ENCODE data around the gene EPHA4. TPM values are rescaled to one million over a fixed set of nuclear protein-coding genes. Genes with fewer than 3 reads are reported as not detected.

EPHA4 gene
- total and polyA plus RNA-seq, 9 donors: 11.3 to 39.3 (median 24.9) TPM

DNA sequence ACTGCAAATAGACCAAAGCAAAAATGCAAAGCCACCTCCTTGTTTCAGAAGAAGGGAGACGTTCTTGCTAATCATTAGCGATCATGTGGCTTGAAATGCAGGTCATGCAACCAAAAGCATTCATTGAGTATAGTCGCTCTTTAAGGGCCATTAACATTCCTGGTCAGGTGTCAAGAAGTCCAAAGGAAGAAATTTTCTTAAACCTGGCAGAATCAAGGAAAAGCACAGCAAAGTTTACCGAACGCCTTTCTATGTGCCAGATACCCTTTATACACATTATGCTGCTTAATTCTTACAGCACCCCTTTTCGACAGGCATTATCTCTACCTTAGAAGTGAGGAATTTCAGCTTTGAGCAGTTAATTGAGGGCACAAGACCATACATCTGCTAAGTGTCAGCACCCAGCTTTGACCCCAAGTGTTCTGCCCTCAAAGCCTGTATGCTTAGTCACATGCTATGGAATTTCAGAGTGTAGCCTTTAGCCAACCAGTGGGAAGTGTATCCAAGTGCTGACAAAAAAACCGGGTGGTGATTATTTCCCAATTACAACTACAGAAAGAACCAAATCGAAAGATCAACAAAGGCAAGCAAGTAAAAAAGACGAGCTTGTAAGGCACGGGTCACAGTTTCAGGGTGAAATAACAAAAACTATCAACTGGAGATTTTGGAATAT, 70.8 kb downstream of the EPHA4 start:
- no peaks in the 10 kb centered on the region for H3K9me3 ChIP-seq
- H3K27me3 ChIP-seq: no peaks in the 10 kb centered on the region
- DNase-seq: no peak
- H3K36me3 ChIP-seq: no peaks in the 10 kb centered on the region
- WGBS, 3 donors: 60 to 63% (median 61%) methylated on average over 10 of the region's 10 CpGs
- H3K4me1 ChIP-seq (ENCODE audit: insufficient read depth): no peaks in the 10 kb centered on the region
- TF ChIP-seq EP300 (IDR thresholded peaks at IDR 0.05): no peak
- no peak for TF ChIP-seq POLR2A (IDR thresholded peaks at IDR 0.05)
- intact Hi-C loops (cut with DNase I): no loop called here
- H3K27ac ChIP-seq: no peak overlapping the region
- H3K4me3 ChIP-seq: no peak overlapping the region

DNA sequence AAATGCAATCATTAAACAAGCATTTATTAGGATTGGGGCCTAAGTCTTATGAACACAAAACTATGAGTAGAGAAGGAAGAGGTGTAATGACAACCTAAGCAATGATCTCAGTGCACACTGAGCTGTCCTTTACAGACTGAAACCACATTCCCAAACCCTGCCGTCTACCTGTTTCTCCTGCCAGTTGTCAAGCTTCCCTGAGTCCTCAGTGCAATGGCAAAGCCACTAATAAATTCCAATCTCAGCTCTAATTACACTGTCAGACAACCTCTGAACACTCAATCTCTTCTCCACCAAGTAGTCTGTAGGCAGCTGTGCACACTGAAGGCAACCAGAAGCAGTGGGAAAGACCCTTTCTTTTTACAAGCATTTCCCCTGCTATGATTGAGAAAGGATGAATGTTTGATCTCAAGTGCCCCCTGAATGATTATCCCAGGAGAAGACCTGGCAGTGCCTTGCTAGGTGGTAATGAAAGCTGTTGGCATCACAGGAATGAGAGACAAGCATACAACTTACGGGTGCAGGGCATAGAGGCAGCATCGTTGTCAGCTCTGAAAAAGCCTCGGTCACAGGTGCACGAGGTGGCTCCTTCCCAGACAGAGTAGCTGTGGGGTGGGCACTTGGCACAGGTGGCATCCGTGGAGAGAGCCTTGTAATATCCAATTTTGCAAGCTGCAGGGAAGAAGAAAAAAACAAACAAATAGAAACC, 71.4 kb downstream of the EPHA4 start:
- Histone ChIP-seq H3K4me1 (ENCODE audit: insufficient read depth) (no peaks in the 10 kb centered on the region), H3K36me3 (no peaks in the 10 kb centered on the region), H3K4me3 (no peak overlapping the region), H3K27ac (no peak overlapping the region), H3K9me3 (no peaks in the 10 kb centered on the region), H3K27me3 (no peaks in the 10 kb centered on the region)
- TF ChIP-seq POLR2A (IDR thresholded peaks at IDR 0.05) (no peak), EP300 (IDR thresholded peaks at IDR 0.05) (no peak)
- TF ChIP-seq, protein P1, sequence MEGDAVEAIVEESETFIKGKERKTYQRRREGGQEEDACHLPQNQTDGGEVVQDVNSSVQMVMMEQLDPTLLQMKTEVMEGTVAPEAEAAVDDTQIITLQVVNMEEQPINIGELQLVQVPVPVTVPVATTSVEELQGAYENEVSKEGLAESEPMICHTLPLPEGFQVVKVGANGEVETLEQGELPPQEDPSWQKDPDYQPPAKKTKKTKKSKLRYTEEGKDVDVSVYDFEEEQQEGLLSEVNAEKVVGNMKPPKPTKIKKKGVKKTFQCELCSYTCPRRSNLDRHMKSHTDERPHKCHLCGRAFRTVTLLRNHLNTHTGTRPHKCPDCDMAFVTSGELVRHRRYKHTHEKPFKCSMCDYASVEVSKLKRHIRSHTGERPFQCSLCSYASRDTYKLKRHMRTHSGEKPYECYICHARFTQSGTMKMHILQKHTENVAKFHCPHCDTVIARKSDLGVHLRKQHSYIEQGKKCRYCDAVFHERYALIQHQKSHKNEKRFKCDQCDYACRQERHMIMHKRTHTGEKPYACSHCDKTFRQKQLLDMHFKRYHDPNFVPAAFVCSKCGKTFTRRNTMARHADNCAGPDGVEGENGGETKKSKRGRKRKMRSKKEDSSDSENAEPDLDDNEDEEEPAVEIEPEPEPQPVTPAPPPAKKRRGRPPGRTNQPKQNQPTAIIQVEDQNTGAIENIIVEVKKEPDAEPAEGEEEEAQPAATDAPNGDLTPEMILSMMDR (IDR thresholded peaks at IDR 0.05): no peak
- intact Hi-C loops (cut with DNase I): no loop called here
- DNase-seq: no peak
- 87 to 90% (median 87%) methylated on average over 6 of the region's 6 CpGs for WGBS, 3 donors

DNA sequence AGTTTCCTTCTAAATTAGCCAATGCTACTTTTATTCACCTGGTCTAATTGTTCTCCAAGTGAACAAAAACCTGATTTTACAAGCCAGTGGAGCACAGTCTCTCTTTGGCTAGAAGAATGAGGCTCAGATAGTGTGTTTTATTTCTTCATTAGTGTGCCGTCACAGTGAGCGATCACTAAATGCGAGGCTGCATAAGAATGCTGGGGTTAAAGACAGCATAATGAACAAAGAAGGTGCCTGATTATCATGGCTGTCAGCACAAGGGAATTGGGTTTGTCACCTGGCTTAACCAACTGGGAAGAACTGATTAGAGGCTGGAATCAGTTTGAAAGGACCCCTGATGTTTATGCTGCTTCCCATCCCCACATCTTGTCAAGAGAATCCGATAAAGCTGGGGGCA, 76.4 kb downstream of the EPHA4 start:
- intact Hi-C loops (cut with DNase I): no loop called here

DNA sequence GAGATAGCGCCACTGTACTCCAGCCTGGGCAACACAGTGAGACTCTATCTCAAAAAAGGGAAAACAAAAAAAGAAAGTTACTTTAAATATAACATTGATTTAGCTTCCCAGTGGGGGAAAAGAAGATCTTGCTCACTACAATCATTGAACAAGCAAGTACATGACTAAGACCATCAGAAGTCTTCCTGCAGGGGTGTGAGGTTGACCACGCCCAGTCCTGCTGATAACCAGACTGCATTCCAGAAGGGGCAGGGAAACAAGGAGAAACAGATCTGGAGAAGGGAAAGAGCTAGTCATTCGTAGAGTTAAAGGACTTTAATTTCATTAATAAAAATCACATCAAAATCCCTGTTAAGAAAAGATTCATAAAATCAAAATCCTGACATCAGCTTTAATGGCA, 77.5 kb downstream of the EPHA4 start:
- H3K27me3 ChIP-seq: no peaks in the 10 kb centered on the region
- H3K27ac ChIP-seq: no peak overlapping the region
- 90 to 97% (median 96%) methylated on average over 3 of the region's 3 CpGs for WGBS, 3 donors
- no peaks in the 10 kb centered on the region for H3K4me1 ChIP-seq (ENCODE audit: insufficient read depth)
- no peaks in the 10 kb centered on the region for H3K9me3 ChIP-seq
- intact Hi-C loops (cut with DNase I): no loop called here
- no peak overlapping the region for H3K4me3 ChIP-seq
- TF ChIP-seq, protein P1 (IDR thresholded peaks at IDR 0.05): no peak
- no peak for TF ChIP-seq EP300 (IDR thresholded peaks at IDR 0.05)
- no peak for TF ChIP-seq POLR2A (IDR thresholded peaks at IDR 0.05)
- H3K36me3 ChIP-seq: no peaks in the 10 kb centered on the region
- no peak for DNase-seq

More for the DNA sequence above, 76.4 kb downstream of the EPHA4 start:
- Histone ChIP-seq H3K9me3 (no peaks in the 10 kb centered on the region), H3K27me3 (no peaks in the 10 kb centered on the region), H3K4me1 (ENCODE audit: insufficient read depth) (no peaks in the 10 kb centered on the region), H3K4me3 (no peak overlapping the region), H3K27ac (no peak overlapping the region), H3K36me3 (no peaks in the 10 kb centered on the region)
- DNase-seq: no peak
- WGBS, 3 donors: 97 to 99% (median 98%) methylated on average over 4 of the region's 4 CpGs
- TF ChIP-seq, protein P1 (IDR thresholded peaks at IDR 0.05): no peak
- TF ChIP-seq POLR2A (IDR thresholded peaks at IDR 0.05): no peak
- no peak for TF ChIP-seq EP300 (IDR thresholded peaks at IDR 0.05)

DNA sequence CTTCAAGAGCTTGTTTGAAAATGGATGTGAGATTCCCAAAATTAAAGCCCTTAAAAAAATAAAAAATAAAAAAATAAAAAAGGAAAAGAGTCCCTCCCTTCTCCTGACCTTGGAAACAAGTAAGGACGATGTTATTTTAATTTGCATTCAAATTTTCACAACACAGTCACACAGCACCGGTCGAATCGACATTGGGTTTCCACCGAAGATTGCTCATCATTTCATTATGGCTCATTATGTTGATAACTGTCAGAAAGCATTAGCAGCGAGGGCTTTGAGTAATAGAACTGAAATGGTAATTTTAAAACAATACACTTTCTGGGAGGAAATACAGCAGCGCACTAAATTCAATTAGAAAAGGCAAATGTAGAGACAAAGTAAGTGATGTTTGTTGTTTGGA, 78.7 kb downstream of the EPHA4 start:
- intact Hi-C loops (cut with DNase I): no loop called here
- WGBS, 3 donors: 57 to 65% (median 61%) methylated on average over 7 of the region's 7 CpGs
- Histone ChIP-seq H3K4me3 (no peak overlapping the region), H3K4me1 (ENCODE audit: insufficient read depth) (no peaks in the 10 kb centered on the region), H3K9me3 (no peaks in the 10 kb centered on the region), H3K27me3 (no peaks in the 10 kb centered on the region), H3K36me3 (no peaks in the 10 kb centered on the region), H3K27ac (no peak overlapping the region)
- TF ChIP-seq, protein P1 (IDR thresholded peaks at IDR 0.05): no peak
- TF ChIP-seq EP300 (IDR thresholded peaks at IDR 0.05) (no peak), POLR2A (IDR thresholded peaks at IDR 0.05) (no peak)
- DNase-seq: no peak

Measured in ovary (tissue), 9 donors.